HCT116 (cell line): ENCODE data around the gene NFIC. TPM values are rescaled to one million over a fixed set of nuclear protein-coding genes. Genes with fewer than 3 reads are reported as not detected.

Source experiments
- ATAC-seq: fragments of 200-7000 bp; cut with Tn5 transposase; 2 replicates; pipeline ENCODE4 v1.9.1; 2020; ENCODE audit warnings: mild to moderate bottlenecking, moderate library complexity
- BruUV-seq: library from RNA; stranded (reverse); fragments of 400-500 nt; replicated peaks from 2 replicates; lab custom pipeline; 2021; lab: Mats Ljungman, UMichigan
- CTCF ChIA-PET: fragments of 300-600 bp; sonication (Branson Sonifier 250); formaldehyde crosslinking; loops from one replicate; lab custom pipeline; 2021; ENCODE audit warnings: antibody characterized with exemption; lab: Charles Lee
- POLR2A ChIA-PET: fragments of 300-600, 350-600 bp; sonication (Branson Sonifier 250); formaldehyde crosslinking; loops from one replicate; lab custom pipeline; 2021; ENCODE audit warnings: antibody characterized with exemption; lab: Charles Lee
- RAD21 ChIA-PET, 2 experiments: fragments of 300-600 bp; sonication (Branson Sonifier 250); formaldehyde crosslinking; loops; one replicate each; lab custom pipeline; 2023; ENCODE audit warnings: low total read pairs in 2 of 2; ENCODE audit not compliant: uncharacterized antibody in 2 of 2, unreplicated experiment in 2 of 2, low non-redundant PET in 1 of 2; lab: Charles Lee
- DNase-seq: peaks from one replicate; pipeline ENCODE4 v3.0.0-alpha.2; 2010; ENCODE audit warnings: low read depth, low spot score
- H2AFZ ChIP-seq: fragments of 200-600 bp; shearing (Covaris generic), sonication (generic); 2 replicates; pipeline ENCODE4 v1.6.1; 2017; ENCODE audit warnings: low read depth, mixed run types, mixed read lengths, antibody characterized with exemption, low read length; ENCODE audit not compliant: poor library complexity, severe bottlenecking
- H3K27ac ChIP-seq: 2 replicates; pipeline ENCODE4 v1.5.1; 2012; ENCODE audit warnings: low read depth, low read length
- H3K27me3 ChIP-seq: fragments of 200-600 bp; sonication (generic); 2 replicates; pipeline ENCODE4 v1.6.1; 2016; ENCODE audit warnings: mixed run types, low read length, mixed read lengths; ENCODE audit not compliant: insufficient read depth
- H3K36me3 ChIP-seq, 2 experiments: fragments of 200-500 bp in 1 of 2; fragments of 200-600 bp in 1 of 2; sonication (Bioruptor generic) in 1 of 2; sonication (generic) in 1 of 2; 2 replicates each; pipeline versions ENCODE4 v1.5.1 to v1.6.1; 2014 to 2016; ENCODE audit warnings: low read length in 2 of 2, inconsistent platforms in 1 of 2, mixed read lengths in 1 of 2, mixed run types in 1 of 2; ENCODE audit not compliant: insufficient read depth in 2 of 2, control insufficient read depth in 1 of 2
- H3K4me1 ChIP-seq, 2 experiments: fragments of 200-600 bp in 1 of 2; sonication (generic) in 1 of 2; 2 replicates each; pipeline versions ENCODE4 v1.5.1 to v1.6.1; 2012 to 2017; ENCODE audit warnings: low read length in 2 of 2, inconsistent platforms in 1 of 2, mild to moderate bottlenecking in 1 of 2, mixed read lengths in 1 of 2, mixed run types in 1 of 2, moderate library complexity in 1 of 2; ENCODE audit not compliant: insufficient read depth in 2 of 2, control insufficient read depth in 1 of 2
- H3K4me2 ChIP-seq: fragments of 200-600 bp; sonication (generic); 2 replicates; pipeline ENCODE4 v1.6.1; 2017; ENCODE audit warnings: mixed run types, low read length, mixed read lengths
- H3K4me3 ChIP-seq, 2 experiments: fragments of 200-600 bp in 1 of 2; sonication (generic) in 1 of 2; replicated peaks in 1 of 2; 2 replicates each; pipeline ENCODE4 v1.5.1; 2011 to 2016; ENCODE audit warnings: low read length in 2 of 2, control low read depth in 1 of 2, low read depth in 1 of 2, mild to moderate bottlenecking in 1 of 2, mixed read lengths in 1 of 2, mixed run types in 1 of 2
- H3K79me2 ChIP-seq: fragments of 200-600 bp; sonication (generic); 2 replicates; pipeline ENCODE4 v1.6.1; 2017; ENCODE audit warnings: mild to moderate bottlenecking, mixed run types, low read length, moderate library complexity, mixed read lengths; ENCODE audit not compliant: insufficient read depth
- H3K9ac ChIP-seq: fragments of 200-600 bp; sonication (generic); 2 replicates; pipeline ENCODE4 v1.6.1; 2016; ENCODE audit warnings: low read length, mixed read lengths
- H3K9me2 ChIP-seq: fragments of 200-600 bp; sonication (generic), shearing (Covaris generic); 2 replicates; pipeline ENCODE4 v1.6.1; 2017; ENCODE audit warnings: mixed run types, mild to moderate bottlenecking, moderate library complexity; ENCODE audit not compliant: insufficient read depth
- H3K9me3 ChIP-seq, 2 experiments: fragments of 200-500 bp in 1 of 2; fragments of 200-600 bp in 1 of 2; sonication (Bioruptor generic) in 1 of 2; sonication (generic) in 1 of 2; 2 replicates each; pipeline ENCODE4 v1.6.1; 2014 to 2017; ENCODE audit warnings: low read length in 2 of 2, mixed read lengths in 2 of 2, inconsistent platforms in 1 of 2, low read depth in 1 of 2, mild to moderate bottlenecking in 1 of 2, mixed run types in 1 of 2, moderate library complexity in 1 of 2; ENCODE audit not compliant: control insufficient read depth in 1 of 2, insufficient read depth in 1 of 2
- H4K20me1 ChIP-seq: fragments of 200-600 bp; sonication (generic), shearing (Covaris generic); 2 replicates; pipeline ENCODE4 v1.6.1; 2017; ENCODE audit warnings: mixed run types, mild to moderate bottlenecking, moderate library complexity; ENCODE audit not compliant: insufficient read depth
- CBX3 ChIP-seq: IDR thresholded peaks from 2 replicates; pipeline ENCODE4 v1.6.1; 2012; ENCODE audit warnings: low read depth
- EZH2phosphoT487 ChIP-seq: fragments of 200-600 bp; IDR thresholded peaks from 2 replicates; pipeline ENCODE4 v1.6.1; 2018; ENCODE audit warnings: antibody characterized with exemption, borderline replicate concordance
- FOSL1 ChIP-seq: IDR thresholded peaks from 2 replicates; pipeline ENCODE4 v1.6.1; 2012; ENCODE audit warnings: low read depth
- POLR2A ChIP-seq: IDR thresholded peaks from 2 replicates; pipeline ENCODE4 v1.7.0; 2011; ENCODE audit warnings: borderline replicate concordance; ENCODE audit not compliant: insufficient read depth, insufficient read length; ENCODE audit errors: extremely low read depth
- RAD21 ChIP-seq: IDR thresholded peaks from 2 replicates; pipeline ENCODE4 v1.6.1; 2012; ENCODE audit warnings: low read depth, mild to moderate bottlenecking
- SP1 ChIP-seq: IDR thresholded peaks from 2 replicates; pipeline ENCODE4 v1.6.1; 2012; ENCODE audit warnings: low read depth
- SRF ChIP-seq: IDR thresholded peaks from 2 replicates; pipeline ENCODE4 v1.6.1; 2012; ENCODE audit warnings: low read depth
- TCF7L2 ChIP-seq: IDR thresholded peaks from 2 replicates; pipeline ENCODE4 v1.7.0; 2011; ENCODE audit warnings: borderline replicate concordance, inconsistent platforms; ENCODE audit not compliant: insufficient read depth, insufficient read length; ENCODE audit errors: extremely low read depth
- YY1 ChIP-seq: IDR thresholded peaks from 2 replicates; pipeline ENCODE4 v1.6.1; 2011; ENCODE audit warnings: low read length, low read depth, moderate library complexity, mild to moderate bottlenecking; ENCODE audit not compliant: insufficient replicate concordance; ENCODE audit errors: extremely low read depth
- ZFX ChIP-seq: fragments of 450-650 bp; IDR thresholded peaks from 2 replicates; pipeline ENCODE4 v1.6.1; 2017
- ZNF274 ChIP-seq: fragments of 200-500 bp; sonication (Bioruptor generic); IDR thresholded peaks from 2 replicates; pipeline ENCODE4 v1.6.1; 2014; ENCODE audit warnings: mild to moderate bottlenecking, low read depth, low read length, inconsistent platforms
- intact Hi-C: fragments of 100-400 bp; cut with micrococcal nuclease; formaldehyde crosslinking; loops from 2 replicates; pipeline ENCODE4 v1.10.0; 2022
- total RNA-seq: library from RNA; stranded (reverse); gene quantifications from one replicate; pipeline ENCODE4 v1.2.1, GENCODE V29; 2021; ENCODE audit not compliant: unreplicated experiment
- TF ChIP-seq, protein P1 (sequence below): IDR thresholded peaks from 2 replicates; pipeline ENCODE4 v1.6.1; 2012
- TF ChIP-seq, protein P2 (sequence below), 3 experiments: fragments of 200-600 bp in 1 of 3; sonication (generic) in 1 of 3; IDR thresholded peaks in 2 of 3; conservative IDR thresholded peaks in 1 of 3; 2 replicates each; pipeline ENCODE4 v1.5.1; 2012 to 2017; ENCODE audit warnings: low read depth in 2 of 3, low read length in 2 of 3, antibody characterized with exemption in 1 of 3, borderline replicate concordance in 1 of 3, control low read depth in 1 of 3, mild to moderate bottlenecking in 1 of 3, mixed read lengths in 1 of 3, mixed run types in 1 of 3, moderate library complexity in 1 of 3; ENCODE audit not compliant: insufficient read depth in 1 of 3
- TF ChIP-seq, protein P3 (sequence below): IDR thresholded peaks from 2 replicates; pipeline ENCODE4 v1.6.1; 2012
- TF ChIP-seq, protein P4 (sequence below): IDR thresholded peaks from 2 replicates; pipeline ENCODE4 v1.6.1; 2012; ENCODE audit warnings: low read depth

The NFIC gene
- total RNA-seq, 1 experiment from 2014 or later = 116 TPM

DNA sequence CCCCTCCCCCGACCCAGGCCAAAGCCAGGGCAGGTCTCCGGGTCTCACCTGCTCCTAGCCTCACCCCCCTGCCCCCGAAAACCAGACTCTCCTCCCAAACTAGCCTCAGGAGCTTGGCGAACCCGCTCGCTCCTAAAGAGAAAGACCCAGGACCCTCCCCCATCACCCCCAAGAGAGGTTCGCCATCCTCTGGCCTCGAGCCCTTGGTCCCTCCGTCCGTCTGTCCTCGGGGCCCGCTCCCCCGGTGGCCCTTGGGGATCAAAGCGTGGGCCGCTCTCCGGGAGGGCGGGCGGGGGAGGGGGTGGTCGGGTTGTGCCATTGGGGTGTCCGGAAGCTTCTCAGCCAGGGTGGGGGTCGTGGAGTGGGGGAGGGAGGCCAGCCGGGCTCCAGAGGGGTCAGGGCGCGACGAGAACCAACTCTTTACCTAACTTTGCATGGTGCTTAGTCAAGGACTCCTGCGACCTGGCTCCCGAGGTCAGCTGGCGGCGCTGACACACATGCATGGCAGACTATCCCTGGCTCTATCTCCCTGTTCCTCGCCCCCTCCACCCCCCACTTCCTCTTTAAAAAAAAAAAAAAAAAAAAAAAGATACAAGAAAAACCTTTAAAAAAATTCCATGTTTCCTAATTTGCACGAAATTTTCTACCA lies 98.3 kb downstream of the NFIC start (continued):
- TF ChIP-seq, protein P1, sequence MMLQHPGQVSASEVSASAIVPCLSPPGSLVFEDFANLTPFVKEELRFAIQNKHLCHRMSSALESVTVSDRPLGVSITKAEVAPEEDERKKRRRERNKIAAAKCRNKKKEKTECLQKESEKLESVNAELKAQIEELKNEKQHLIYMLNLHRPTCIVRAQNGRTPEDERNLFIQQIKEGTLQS = no peak
- no peak for TF ChIP-seq EZH2phosphoT487
- no peak for TF ChIP-seq POLR2A
- TF ChIP-seq, protein P2, sequence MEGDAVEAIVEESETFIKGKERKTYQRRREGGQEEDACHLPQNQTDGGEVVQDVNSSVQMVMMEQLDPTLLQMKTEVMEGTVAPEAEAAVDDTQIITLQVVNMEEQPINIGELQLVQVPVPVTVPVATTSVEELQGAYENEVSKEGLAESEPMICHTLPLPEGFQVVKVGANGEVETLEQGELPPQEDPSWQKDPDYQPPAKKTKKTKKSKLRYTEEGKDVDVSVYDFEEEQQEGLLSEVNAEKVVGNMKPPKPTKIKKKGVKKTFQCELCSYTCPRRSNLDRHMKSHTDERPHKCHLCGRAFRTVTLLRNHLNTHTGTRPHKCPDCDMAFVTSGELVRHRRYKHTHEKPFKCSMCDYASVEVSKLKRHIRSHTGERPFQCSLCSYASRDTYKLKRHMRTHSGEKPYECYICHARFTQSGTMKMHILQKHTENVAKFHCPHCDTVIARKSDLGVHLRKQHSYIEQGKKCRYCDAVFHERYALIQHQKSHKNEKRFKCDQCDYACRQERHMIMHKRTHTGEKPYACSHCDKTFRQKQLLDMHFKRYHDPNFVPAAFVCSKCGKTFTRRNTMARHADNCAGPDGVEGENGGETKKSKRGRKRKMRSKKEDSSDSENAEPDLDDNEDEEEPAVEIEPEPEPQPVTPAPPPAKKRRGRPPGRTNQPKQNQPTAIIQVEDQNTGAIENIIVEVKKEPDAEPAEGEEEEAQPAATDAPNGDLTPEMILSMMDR (IDR thresholded peaks at IDR 0.05 in 2 of 3, conservative IDR thresholded peaks at IDR 0.05 in 1 of 3; ENCODE audit: borderline replicate concordance in 1 of 3, insufficient read depth in 1 of 3, low read depth in 2 of 3, low read length in 2 of 3) = no peak
- no peak for TF ChIP-seq YY1
- TF ChIP-seq FOSL1 = no peak
- no peak for TF ChIP-seq SP1
- no peak for TF ChIP-seq RAD21
- no peak for TF ChIP-seq SRF
- TF ChIP-seq TCF7L2 = no peak
- TF ChIP-seq CBX3 = no peak
- TF ChIP-seq, protein P3, sequence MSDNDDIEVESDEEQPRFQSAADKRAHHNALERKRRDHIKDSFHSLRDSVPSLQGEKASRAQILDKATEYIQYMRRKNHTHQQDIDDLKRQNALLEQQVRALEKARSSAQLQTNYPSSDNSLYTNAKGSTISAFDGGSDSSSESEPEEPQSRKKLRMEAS = no peak

DNA sequence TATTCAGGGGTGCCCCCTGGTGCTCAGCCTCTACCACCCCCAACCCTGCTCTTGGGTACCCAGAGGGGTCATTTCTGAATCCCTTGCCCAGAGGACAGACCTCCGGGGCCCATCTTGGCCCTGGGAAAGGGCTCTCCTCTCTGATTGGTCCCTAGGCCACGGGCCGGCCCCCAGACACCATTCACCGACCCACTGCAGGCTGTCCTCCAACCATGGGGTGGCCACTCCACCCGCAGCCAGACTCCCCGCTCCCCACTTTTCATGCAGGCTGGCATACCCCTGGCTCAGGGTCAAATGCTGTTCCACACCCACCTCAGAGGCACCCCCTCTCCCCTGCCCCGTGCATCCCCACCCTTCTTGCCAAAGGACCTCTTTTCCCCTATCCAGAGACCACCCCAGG lies 99.2 kb downstream of the NFIC start:
- BruUV-seq = no TSS peak
- no peak overlapping the region for H3K4me2 ChIP-seq
- DNase-seq (no peak), ATAC-seq (0 out of 2 replicates have a peak, but pooled peaks have one; percentile 12)
- H3K4me1 ChIP-seq = no peaks in the 10 kb centered on the region
- H3K27me3 ChIP-seq = no peaks in the 10 kb centered on the region
- H3K36me3 ChIP-seq = peaks cover 6 to 8% of the 10 kb centered on the region in 2 experiments; a peak in 2 of 4 replicates
- no peaks in the 10 kb centered on the region for H4K20me1 ChIP-seq
- H3K9me3 ChIP-seq = no peaks in the 10 kb centered on the region; a peak in 1 of 4 replicates
- intact Hi-C loops = no loop called here
- no peak overlapping the region for H3K4me3 ChIP-seq
- H2AFZ ChIP-seq = no peak overlapping the region
- ChIA-PET POLR2A (no interaction called here), CTCF (no interaction called here), RAD21 (interaction anchor here in 1 of 2 experiments (0.7 kb wide), 1 partner anchor 426 kb away, joined by 4 read pairs; no protein-coding TSS in a partner anchor)
- no peaks in the 10 kb centered on the region for H3K9me2 ChIP-seq
- no peaks in the 10 kb centered on the region for H3K79me2 ChIP-seq
- H3K9ac ChIP-seq = no peak overlapping the region
- TF ChIP-seq, protein P4, sequence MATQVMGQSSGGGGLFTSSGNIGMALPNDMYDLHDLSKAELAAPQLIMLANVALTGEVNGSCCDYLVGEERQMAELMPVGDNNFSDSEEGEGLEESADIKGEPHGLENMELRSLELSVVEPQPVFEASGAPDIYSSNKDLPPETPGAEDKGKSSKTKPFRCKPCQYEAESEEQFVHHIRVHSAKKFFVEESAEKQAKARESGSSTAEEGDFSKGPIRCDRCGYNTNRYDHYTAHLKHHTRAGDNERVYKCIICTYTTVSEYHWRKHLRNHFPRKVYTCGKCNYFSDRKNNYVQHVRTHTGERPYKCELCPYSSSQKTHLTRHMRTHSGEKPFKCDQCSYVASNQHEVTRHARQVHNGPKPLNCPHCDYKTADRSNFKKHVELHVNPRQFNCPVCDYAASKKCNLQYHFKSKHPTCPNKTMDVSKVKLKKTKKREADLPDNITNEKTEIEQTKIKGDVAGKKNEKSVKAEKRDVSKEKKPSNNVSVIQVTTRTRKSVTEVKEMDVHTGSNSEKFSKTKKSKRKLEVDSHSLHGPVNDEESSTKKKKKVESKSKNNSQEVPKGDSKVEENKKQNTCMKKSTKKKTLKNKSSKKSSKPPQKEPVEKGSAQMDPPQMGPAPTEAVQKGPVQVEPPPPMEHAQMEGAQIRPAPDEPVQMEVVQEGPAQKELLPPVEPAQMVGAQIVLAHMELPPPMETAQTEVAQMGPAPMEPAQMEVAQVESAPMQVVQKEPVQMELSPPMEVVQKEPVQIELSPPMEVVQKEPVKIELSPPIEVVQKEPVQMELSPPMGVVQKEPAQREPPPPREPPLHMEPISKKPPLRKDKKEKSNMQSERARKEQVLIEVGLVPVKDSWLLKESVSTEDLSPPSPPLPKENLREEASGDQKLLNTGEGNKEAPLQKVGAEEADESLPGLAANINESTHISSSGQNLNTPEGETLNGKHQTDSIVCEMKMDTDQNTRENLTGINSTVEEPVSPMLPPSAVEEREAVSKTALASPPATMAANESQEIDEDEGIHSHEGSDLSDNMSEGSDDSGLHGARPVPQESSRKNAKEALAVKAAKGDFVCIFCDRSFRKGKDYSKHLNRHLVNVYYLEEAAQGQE = no peak
- TF ChIP-seq ZFX = no peak
- TF ChIP-seq POLR2A = no peak
- TF ChIP-seq ZNF274 = no peak
- TF ChIP-seq, all 23 proteins: peak for 0
- no peak overlapping the region for H3K27ac ChIP-seq
